GM12873 (cell line): Measurements from ENCODE around the gene ALKAL2.

ENCODE experiments used
- TF ChIP-seq, protein P1 (sequence below): IDR thresholded peaks from 2 replicates; pipeline ENCODE4 v1.5.1; 2012; ENCODE audit warnings: low read depth, mild to moderate bottlenecking, moderate library complexity, low read length, control low read depth; ENCODE audit not compliant: insufficient read depth; ENCODE audit errors: missing control alignments

The ALKAL2 gene

GRCh38 chr2:258933-259332 lies 29.0 kb downstream of the ALKAL2 start:
- TF ChIP-seq, protein P1, sequence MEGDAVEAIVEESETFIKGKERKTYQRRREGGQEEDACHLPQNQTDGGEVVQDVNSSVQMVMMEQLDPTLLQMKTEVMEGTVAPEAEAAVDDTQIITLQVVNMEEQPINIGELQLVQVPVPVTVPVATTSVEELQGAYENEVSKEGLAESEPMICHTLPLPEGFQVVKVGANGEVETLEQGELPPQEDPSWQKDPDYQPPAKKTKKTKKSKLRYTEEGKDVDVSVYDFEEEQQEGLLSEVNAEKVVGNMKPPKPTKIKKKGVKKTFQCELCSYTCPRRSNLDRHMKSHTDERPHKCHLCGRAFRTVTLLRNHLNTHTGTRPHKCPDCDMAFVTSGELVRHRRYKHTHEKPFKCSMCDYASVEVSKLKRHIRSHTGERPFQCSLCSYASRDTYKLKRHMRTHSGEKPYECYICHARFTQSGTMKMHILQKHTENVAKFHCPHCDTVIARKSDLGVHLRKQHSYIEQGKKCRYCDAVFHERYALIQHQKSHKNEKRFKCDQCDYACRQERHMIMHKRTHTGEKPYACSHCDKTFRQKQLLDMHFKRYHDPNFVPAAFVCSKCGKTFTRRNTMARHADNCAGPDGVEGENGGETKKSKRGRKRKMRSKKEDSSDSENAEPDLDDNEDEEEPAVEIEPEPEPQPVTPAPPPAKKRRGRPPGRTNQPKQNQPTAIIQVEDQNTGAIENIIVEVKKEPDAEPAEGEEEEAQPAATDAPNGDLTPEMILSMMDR, result no peak

- TF ChIP-seq, protein P1, result no peak
Observed at GRCh38 chr2:257842-258241, 30.0 kb downstream of the ALKAL2 start.

DNA sequence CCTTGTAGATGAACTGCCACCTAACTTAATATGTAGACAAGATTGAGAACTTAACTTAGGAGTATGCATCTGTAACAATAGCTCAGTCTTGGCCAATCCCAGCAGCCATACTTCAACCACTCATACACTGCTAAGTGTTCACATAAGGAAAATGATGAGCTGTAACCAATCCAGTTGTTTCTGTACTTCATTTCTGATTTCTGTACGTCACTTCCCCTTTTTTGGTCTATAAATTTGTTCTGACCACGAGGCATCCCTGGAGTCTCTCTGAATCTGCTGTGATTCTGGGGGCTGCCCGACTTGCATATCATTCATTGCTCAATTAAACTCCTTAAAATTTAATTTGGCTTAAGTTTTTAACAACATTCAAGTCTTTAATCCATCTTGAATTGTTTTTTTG lies 30.5 kb downstream of the ALKAL2 start:
- TF ChIP-seq, protein P1, result no peak

GRCh38 chr2:256094-256493 lies 31.8 kb downstream of the ALKAL2 start:
- TF ChIP-seq, protein P1, result no peak

- TF ChIP-seq, protein P1, result no peak
Observed at GRCh38 chr2:255195-255594, 32.7 kb downstream of the ALKAL2 start.

GRCh38 chr2:254241-254640 lies 33.6 kb downstream of the ALKAL2 start:
- TF ChIP-seq, protein P1, result no peak

- TF ChIP-seq, protein P1, result no peak
Observed at GRCh38 chr2:253202-253638, 34.7 kb downstream of the ALKAL2 start.

DNA sequence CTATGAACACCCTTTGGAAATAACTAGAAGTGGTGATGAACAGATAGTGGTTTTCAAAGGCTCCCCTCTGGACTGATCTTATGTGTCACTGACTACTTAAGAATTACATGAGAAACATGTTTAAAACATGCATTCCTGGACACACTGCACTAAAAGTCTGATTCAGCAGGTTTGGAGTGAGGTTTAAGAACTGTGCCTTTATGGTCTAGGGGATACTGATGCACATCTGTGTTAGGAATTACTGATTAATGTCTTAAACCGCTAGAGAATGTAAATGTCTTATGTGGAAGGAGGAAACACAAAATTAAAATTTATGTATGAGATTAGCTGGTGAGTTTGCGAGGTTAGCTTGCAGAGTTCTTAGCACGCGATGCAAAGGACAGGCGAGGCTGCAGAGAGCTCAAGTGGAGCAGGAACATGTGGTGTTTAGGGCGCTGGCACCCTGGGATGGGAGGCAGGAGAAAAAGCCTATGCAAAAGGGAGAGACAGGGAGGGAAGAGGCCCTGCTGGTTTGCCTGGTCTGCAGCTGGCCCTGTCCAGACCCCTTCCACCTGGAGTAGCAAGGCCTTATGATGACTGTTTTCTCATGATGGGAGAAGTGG lies 35.8 kb downstream of the ALKAL2 start:
- TF ChIP-seq, protein P1, result no peak
